ENCODE data around the gene MAP3K21.

- TF ChIP-seq CTCF (IDR thresholded peaks at IDR 0.05): no peak
- TF ChIP-seq EP300 (IDR thresholded peaks at IDR 0.05): no peak
These were observed 31.6 kb upstream of the MAP3K21 start for GRCh38 chr1:233295975-233296322.
